ENCODE data around the gene ALDH16A1.

ALDH16A1 gene

GRCh38 chr19:49434907-49435583, 18.0 kb upstream of the ALDH16A1 start:
- Histone ChIP-seq H3K27me3 (ENCODE audit: control insufficient read depth, insufficient read depth, low read length) (peaks cover 61% of the 10 kb centered on the region), H3K9me3 (ENCODE audit: control insufficient read depth, low read depth, low read length) (no peaks in the 10 kb centered on the region)

GRCh38 chr19:49435670-49436069, 17.4 kb upstream of the ALDH16A1 start:
- Histone ChIP-seq H3K9ac (ENCODE audit: low read length) (no peak overlapping the region), H3K9me3 (ENCODE audit: control insufficient read depth, low read depth, low read length) (no peaks in the 10 kb centered on the region), H3K4me1 (ENCODE audit: control insufficient read depth, low read depth, low read length) (peaks cover 3% of the 10 kb centered on the region), H3K27me3 (ENCODE audit: control insufficient read depth, insufficient read depth, low read length) (peaks cover 65% of the 10 kb centered on the region), H3K36me3 (ENCODE audit: control insufficient read depth, low read depth, low read length) (no peaks in the 10 kb centered on the region), H3K4me3 (ENCODE audit: low read length) (peak overlapping the region; percentile 21), H3K27ac (ENCODE audit: low read length) (no peak overlapping the region)

More at GRCh38 chr19:49434907-49435583, 18.0 kb upstream of the ALDH16A1 start:
- peaks cover 3% of the 10 kb centered on the region for H3K4me1 ChIP-seq (ENCODE audit: control insufficient read depth, low read depth, low read length)
- H3K27ac ChIP-seq (ENCODE audit: low read length), result no peak overlapping the region
- H3K4me3 ChIP-seq (ENCODE audit: low read length), result no peak overlapping the region
- no peaks in the 10 kb centered on the region for H3K36me3 ChIP-seq (ENCODE audit: control insufficient read depth, low read depth, low read length)
- no peak overlapping the region for H3K9ac ChIP-seq (ENCODE audit: low read length)

DNA sequence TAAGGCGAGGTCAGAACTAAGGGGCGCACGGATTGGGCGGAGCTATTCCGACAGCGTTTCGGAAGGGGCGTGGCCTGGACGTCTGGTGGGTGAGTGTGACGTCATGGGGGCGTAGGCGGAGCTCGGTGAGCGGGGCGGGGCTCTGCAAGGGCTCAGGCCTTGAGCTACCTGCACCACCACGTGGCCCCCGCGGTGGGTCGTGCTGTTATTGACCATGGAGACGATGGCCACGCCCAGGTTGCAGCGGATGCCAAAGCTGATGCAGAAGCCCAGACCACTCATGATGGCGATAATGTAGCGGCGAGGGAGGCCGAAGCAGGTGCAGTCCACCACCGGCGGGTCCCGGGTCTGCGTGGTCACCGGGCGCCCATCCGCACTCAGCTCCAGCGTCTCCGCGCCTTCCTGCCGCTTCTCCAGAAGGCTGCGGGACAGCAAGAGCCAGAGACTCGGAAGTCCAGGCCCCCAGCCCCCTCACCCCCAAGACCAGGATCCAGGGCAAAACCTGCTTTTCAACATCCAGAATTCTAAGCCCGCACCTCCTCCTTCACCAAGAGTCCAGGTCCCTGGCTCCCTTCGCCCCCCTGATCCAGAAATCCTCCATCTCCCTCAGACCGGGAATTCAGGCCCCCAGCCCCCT, 16.5 kb upstream of the ALDH16A1 start:
- Histone ChIP-seq H3K27me3 (ENCODE audit: control insufficient read depth, insufficient read depth, low read length) (peaks cover 70% of the 10 kb centered on the region), H3K9ac (ENCODE audit: low read length) (no peak overlapping the region), H3K36me3 (ENCODE audit: control insufficient read depth, low read depth, low read length) (no peaks in the 10 kb centered on the region), H3K9me3 (ENCODE audit: control insufficient read depth, low read depth, low read length) (no peaks in the 10 kb centered on the region), H3K27ac (ENCODE audit: low read length) (no peak overlapping the region), H3K4me3 (ENCODE audit: low read length) (no peak overlapping the region), H3K4me1 (ENCODE audit: control insufficient read depth, low read depth, low read length) (peaks cover 3% of the 10 kb centered on the region)

DNA sequence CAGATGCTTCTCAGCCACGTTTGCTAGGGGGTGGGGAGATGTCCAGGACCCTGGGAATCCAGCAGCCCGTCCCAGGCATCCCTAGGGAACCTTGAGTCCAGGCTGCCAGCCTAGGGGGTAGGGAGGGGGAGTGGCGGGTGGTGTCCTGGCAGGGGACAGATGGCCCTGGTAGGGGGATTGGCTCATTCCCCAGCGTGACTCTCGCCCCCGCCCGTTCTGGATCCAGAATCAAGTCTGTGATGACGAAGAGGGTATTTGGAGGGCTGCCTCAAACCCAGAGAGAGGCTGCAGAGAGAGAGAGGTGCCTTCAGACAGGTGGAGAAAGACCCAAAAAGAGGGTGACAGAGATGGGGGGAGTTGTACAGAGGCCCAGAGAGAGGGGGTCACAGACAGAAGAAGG, 15.8 kb upstream of the ALDH16A1 start:
- Histone ChIP-seq H3K9me3 (ENCODE audit: control insufficient read depth, low read depth, low read length) (no peaks in the 10 kb centered on the region), H3K27me3 (ENCODE audit: control insufficient read depth, insufficient read depth, low read length) (peaks cover 73% of the 10 kb centered on the region), H3K4me1 (ENCODE audit: control insufficient read depth, low read depth, low read length) (peaks cover 4% of the 10 kb centered on the region), H3K9ac (ENCODE audit: low read length) (no peak overlapping the region), H3K27ac (ENCODE audit: low read length) (no peak overlapping the region), H3K4me3 (ENCODE audit: low read length) (no peak overlapping the region), H3K36me3 (ENCODE audit: control insufficient read depth, low read depth, low read length) (no peaks in the 10 kb centered on the region)

GRCh38 chr19:49438261-49438660, 14.8 kb upstream of the ALDH16A1 start:
- Histone ChIP-seq H3K4me3 (ENCODE audit: low read length) (no peak overlapping the region), H3K36me3 (ENCODE audit: control insufficient read depth, low read depth, low read length) (no peaks in the 10 kb centered on the region), H3K9ac (ENCODE audit: low read length) (no peak overlapping the region), H3K4me1 (ENCODE audit: control insufficient read depth, low read depth, low read length) (peaks cover 6% of the 10 kb centered on the region), H3K27me3 (ENCODE audit: control insufficient read depth, insufficient read depth, low read length) (peaks cover 66% of the 10 kb centered on the region), H3K27ac (ENCODE audit: low read length) (no peak overlapping the region), H3K9me3 (ENCODE audit: control insufficient read depth, low read depth, low read length) (no peaks in the 10 kb centered on the region)

DNA sequence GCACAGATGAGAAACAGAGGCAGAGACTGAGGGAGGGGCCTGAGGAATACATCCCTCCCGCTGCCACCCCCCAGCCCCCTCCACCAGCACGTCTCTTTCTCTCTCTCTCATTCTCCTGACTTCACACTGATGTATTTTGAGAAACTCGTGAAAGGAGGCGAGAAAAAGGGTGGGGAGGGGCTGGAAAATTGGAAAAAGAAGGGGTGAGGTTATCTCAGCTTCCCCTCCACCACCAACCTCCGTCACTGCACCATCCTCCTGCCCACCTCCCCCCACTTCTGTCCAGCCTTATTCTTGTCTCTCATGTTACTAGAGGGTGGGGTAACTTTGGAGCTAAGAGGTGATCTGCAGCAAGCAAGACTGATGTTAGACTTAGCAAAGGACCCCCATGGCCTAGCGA, 13.2 kb upstream of the ALDH16A1 start:
- no peak overlapping the region for H3K4me3 ChIP-seq (ENCODE audit: low read length)
- H3K4me1 ChIP-seq (ENCODE audit: control insufficient read depth, low read depth, low read length), result peaks cover 6% of the 10 kb centered on the region
- H3K36me3 ChIP-seq (ENCODE audit: control insufficient read depth, low read depth, low read length), result no peaks in the 10 kb centered on the region
- H3K9me3 ChIP-seq (ENCODE audit: control insufficient read depth, low read depth, low read length), result no peaks in the 10 kb centered on the region
- H3K27ac ChIP-seq (ENCODE audit: low read length), result no peak overlapping the region
- peaks cover 60% of the 10 kb centered on the region for H3K27me3 ChIP-seq (ENCODE audit: control insufficient read depth, insufficient read depth, low read length)
- H3K9ac ChIP-seq (ENCODE audit: low read length), result no peak overlapping the region

DNA sequence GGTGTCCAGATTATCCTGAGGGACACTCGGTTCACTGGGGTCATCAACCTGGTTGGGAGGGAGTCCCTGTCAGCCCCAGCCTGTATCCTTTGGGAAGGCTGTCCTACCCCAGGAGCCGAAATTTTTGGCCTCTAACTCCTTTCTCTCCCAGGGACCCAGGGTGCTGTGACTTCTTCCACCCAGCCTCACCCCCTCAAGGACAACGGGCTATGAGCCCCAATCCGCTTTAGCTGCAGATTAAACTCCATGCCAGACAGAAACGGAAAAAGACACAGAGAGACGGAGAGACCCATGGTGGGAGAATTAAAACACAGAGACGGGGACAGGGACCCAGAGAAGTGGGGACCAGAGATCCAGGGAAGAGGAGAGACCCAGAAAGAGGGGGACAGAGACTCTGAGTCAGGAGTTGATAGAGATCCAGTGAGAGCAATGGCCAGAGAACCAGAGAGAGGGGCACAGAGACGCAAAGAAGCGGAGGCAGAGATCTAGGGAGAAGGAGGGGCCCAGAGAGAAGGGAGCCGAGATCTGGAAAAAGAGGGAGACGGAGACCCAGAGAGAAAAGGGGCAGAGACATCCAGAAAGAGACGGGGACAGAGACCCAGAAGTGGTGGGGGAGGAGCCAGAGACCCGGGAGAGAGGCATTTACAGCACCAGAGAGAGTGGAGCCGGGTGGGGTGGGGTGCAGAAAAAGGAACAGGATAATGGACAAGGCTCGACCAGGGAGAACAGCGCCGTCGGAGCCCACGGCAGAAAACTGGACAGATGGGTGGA, 12.4 kb upstream of the ALDH16A1 start:
- Histone ChIP-seq H3K9ac (ENCODE audit: low read length) (no peak overlapping the region), H3K27me3 (ENCODE audit: control insufficient read depth, insufficient read depth, low read length) (peaks cover 60% of the 10 kb centered on the region), H3K36me3 (ENCODE audit: control insufficient read depth, low read depth, low read length) (no peaks in the 10 kb centered on the region)

DNA sequence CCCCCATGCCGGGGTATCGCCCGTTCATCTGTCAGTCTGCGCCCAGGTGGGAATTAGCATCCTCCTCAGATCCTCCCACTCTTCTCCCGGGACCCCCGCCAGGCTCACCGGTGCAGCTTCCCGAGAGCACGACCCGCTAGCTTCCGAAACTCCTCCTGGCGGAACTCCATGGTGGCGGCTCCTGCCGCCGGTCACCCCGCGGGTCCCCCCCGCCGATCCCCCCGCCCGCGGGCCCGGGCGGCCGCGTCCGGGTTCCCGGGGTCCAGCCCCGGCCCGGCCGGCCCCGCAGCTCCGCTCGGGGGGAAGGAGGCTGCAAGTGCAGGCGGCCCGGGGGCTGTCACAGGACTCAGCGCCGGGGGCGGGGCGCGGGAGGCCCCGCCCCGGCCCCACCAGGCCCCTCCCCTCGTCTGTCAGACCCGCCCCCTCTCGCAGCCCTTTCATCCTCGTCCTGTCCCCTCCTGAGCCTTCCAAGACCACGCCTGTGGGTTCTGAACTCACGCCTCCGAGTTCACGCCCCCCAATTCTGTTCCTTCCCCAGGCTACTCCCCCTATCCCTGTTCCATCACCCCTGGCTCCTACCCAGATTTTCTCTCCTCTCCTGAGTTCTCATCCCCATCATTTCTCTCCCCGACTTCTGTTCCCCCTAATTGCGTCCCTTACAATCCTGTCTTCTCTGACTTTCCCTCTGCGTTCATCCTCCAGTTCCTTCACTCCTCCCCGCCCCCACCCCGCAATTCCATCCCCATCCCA, 11.6 kb upstream of the ALDH16A1 start, which contains the start of gene SLC17A7:
SLC17A7 (minus strand) TSS at position 318 of the 750 bp plus-strand sequence; CDS start at position 170, 148 bp downstream.
- Histone ChIP-seq H3K4me3 (ENCODE audit: low read length) (peak within 1 kb of the TSS; percentile 52), H3K9me3 (ENCODE audit: control insufficient read depth, low read depth, low read length) (no peaks in the 10 kb centered on the region), H3K4me1 (ENCODE audit: control insufficient read depth, low read depth, low read length) (peaks cover 3% of the 10 kb centered on the region), H3K27me3 (ENCODE audit: control insufficient read depth, insufficient read depth, low read length) (peaks cover 59% of the 10 kb centered on the region), H3K27ac (ENCODE audit: low read length) (no peak within 1 kb of the TSS), H3K9ac (ENCODE audit: low read length) (no peak within 1 kb of the TSS), H3K36me3 (ENCODE audit: control insufficient read depth, low read depth, low read length) (peaks cover 1% of the 10 kb centered on the region)

More for the DNA sequence above, 12.4 kb upstream of the ALDH16A1 start:
- Histone ChIP-seq H3K27ac (ENCODE audit: low read length) (no peak overlapping the region), H3K4me3 (ENCODE audit: low read length) (peak overlapping the region; percentile 33), H3K4me1 (ENCODE audit: control insufficient read depth, low read depth, low read length) (peaks cover 6% of the 10 kb centered on the region), H3K9me3 (ENCODE audit: control insufficient read depth, low read depth, low read length) (no peaks in the 10 kb centered on the region)

DNA sequence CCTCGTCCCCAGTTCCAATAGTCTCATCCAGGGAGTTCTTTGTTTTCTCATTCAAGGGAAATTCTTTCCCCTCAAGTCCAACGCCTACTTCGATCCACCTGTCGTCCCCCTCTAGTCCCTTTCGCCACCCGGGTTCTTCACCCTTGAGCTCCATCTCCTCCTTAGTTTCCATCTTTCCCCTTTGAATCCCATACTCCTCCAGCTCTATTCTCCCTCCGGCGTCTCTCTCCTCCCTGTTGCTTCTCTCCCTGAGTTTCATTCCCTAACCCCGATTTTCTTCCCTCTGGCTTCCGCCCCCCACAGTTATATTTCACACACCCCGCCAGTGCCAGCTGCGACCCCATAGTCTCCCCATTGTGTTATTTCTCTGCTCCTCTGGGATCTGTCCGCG, 11.1 kb upstream of the ALDH16A1 start:
- H3K36me3 ChIP-seq (ENCODE audit: control insufficient read depth, low read depth, low read length), result peaks cover 5% of the 10 kb centered on the region
- no peak overlapping the region for H3K9ac ChIP-seq (ENCODE audit: low read length)
- H3K4me1 ChIP-seq (ENCODE audit: control insufficient read depth, low read depth, low read length), result peaks cover 3% of the 10 kb centered on the region
- peaks cover 53% of the 10 kb centered on the region for H3K27me3 ChIP-seq (ENCODE audit: control insufficient read depth, insufficient read depth, low read length)
- no peaks in the 10 kb centered on the region for H3K9me3 ChIP-seq (ENCODE audit: control insufficient read depth, low read depth, low read length)
- no peak overlapping the region for H3K27ac ChIP-seq (ENCODE audit: low read length)
- H3K4me3 ChIP-seq (ENCODE audit: low read length), result peak overlapping the region; percentile 52

- peak overlapping the region; percentile 52 for H3K4me3 ChIP-seq (ENCODE audit: low read length)
- H3K4me1 ChIP-seq (ENCODE audit: control insufficient read depth, low read depth, low read length), result peaks cover 3% of the 10 kb centered on the region
- H3K27ac ChIP-seq (ENCODE audit: low read length), result no peak overlapping the region
- no peak overlapping the region for H3K9ac ChIP-seq (ENCODE audit: low read length)
- H3K9me3 ChIP-seq (ENCODE audit: control insufficient read depth, low read depth, low read length), result no peaks in the 10 kb centered on the region
- peaks cover 5% of the 10 kb centered on the region for H3K36me3 ChIP-seq (ENCODE audit: control insufficient read depth, low read depth, low read length)
- H3K27me3 ChIP-seq (ENCODE audit: control insufficient read depth, insufficient read depth, low read length), result peaks cover 49% of the 10 kb centered on the region
Measured at GRCh38 chr19:49442354-49442753, 10.7 kb upstream of the ALDH16A1 start.

DNA sequence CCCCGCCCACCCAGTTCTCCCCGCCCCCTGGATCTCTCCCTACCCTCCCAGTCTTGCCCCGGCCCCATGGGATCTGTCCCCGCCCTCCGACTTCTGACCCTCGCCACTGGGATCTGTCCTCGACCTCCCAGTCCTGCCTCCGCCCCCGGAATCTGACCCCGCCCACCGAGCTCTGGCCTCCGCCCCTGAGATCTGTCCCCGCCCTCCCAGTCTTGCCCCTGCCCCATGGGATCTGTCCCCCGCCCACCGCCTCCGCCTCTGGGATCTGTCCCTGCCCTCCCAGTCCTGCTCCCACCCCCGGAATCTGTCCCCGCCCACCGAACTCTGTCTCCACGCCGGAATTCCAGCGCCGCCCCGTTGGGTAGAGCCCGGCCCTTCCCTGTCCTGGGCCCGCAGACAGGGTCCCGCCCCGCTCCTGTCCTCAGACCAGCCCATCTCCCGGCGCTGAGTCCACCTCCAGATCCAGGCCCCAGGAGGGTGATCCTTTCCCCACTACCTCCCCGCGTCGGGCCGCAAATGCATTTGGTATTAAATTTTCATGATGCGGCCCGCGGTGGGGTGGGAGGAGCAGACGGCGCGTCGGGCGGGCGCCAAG, 10.2 kb upstream of the ALDH16A1 start:
- Histone ChIP-seq H3K27me3 (ENCODE audit: control insufficient read depth, insufficient read depth, low read length) (peaks cover 44% of the 10 kb centered on the region), H3K36me3 (ENCODE audit: control insufficient read depth, low read depth, low read length) (peaks cover 5% of the 10 kb centered on the region), H3K27ac (ENCODE audit: low read length) (no peak overlapping the region), H3K4me1 (ENCODE audit: control insufficient read depth, low read depth, low read length) (peaks cover 3% of the 10 kb centered on the region), H3K4me3 (ENCODE audit: low read length) (peak overlapping the region; percentile 78), H3K9me3 (ENCODE audit: control insufficient read depth, low read depth, low read length) (no peaks in the 10 kb centered on the region), H3K9ac (ENCODE audit: low read length) (peak overlapping the region; percentile 46)

All from iPS-18a (cell line).